WI38 (cell line): ENCODE results near the gene SLC23A3.

Experiments
- H3K4me3 ChIP-seq: 2 replicates; pipeline ENCODE4 v1.5.1; 2011; ENCODE audit warnings: low read depth, mild to moderate bottlenecking, control low read depth, low read length
- TF ChIP-seq, protein P1 (sequence below): IDR thresholded peaks from 2 replicates; pipeline ENCODE4 v1.5.1; 2012; ENCODE audit warnings: low read depth, mild to moderate bottlenecking, control low read depth, low read length

The SLC23A3 gene

GRCh38 chr2:219182331-219183150, 12.7 kb upstream of the SLC23A3 start:
- TF ChIP-seq, protein P1, sequence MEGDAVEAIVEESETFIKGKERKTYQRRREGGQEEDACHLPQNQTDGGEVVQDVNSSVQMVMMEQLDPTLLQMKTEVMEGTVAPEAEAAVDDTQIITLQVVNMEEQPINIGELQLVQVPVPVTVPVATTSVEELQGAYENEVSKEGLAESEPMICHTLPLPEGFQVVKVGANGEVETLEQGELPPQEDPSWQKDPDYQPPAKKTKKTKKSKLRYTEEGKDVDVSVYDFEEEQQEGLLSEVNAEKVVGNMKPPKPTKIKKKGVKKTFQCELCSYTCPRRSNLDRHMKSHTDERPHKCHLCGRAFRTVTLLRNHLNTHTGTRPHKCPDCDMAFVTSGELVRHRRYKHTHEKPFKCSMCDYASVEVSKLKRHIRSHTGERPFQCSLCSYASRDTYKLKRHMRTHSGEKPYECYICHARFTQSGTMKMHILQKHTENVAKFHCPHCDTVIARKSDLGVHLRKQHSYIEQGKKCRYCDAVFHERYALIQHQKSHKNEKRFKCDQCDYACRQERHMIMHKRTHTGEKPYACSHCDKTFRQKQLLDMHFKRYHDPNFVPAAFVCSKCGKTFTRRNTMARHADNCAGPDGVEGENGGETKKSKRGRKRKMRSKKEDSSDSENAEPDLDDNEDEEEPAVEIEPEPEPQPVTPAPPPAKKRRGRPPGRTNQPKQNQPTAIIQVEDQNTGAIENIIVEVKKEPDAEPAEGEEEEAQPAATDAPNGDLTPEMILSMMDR, result no peak
- no peak overlapping the region for H3K4me3 ChIP-seq

GRCh38 chr2:219181531-219181930, 11.7 kb upstream of the SLC23A3 start:
- TF ChIP-seq, protein P1, result no peak
- H3K4me3 ChIP-seq, result no peak overlapping the region

DNA sequence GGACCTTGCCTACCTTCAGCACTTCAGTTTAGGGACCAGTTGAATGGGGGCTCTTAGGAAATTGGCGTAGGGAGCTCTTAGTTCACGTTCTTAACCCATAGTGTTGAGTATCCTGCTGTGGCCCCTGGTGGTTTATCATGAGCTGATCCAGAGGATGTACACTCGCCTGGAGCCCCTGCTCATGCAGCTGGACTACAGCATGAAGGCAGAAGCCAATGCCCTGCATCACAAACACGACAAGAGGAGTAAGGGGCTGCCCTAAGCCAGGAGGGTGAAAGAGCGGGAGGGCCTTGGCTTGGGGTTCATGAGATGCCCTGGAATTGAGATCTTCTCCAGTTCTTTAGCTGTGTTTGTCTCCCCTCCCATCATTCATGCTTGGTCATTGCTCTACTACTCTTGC, 11.1 kb upstream of the SLC23A3 start:
- TF ChIP-seq, protein P1, result no peak
- no peak overlapping the region for H3K4me3 ChIP-seq

GRCh38 chr2:219179601-219180465, 10.0 kb upstream of the SLC23A3 start:
- TF ChIP-seq, protein P1, result no peak
- peak overlapping the region; percentile 65 for H3K4me3 ChIP-seq

DNA sequence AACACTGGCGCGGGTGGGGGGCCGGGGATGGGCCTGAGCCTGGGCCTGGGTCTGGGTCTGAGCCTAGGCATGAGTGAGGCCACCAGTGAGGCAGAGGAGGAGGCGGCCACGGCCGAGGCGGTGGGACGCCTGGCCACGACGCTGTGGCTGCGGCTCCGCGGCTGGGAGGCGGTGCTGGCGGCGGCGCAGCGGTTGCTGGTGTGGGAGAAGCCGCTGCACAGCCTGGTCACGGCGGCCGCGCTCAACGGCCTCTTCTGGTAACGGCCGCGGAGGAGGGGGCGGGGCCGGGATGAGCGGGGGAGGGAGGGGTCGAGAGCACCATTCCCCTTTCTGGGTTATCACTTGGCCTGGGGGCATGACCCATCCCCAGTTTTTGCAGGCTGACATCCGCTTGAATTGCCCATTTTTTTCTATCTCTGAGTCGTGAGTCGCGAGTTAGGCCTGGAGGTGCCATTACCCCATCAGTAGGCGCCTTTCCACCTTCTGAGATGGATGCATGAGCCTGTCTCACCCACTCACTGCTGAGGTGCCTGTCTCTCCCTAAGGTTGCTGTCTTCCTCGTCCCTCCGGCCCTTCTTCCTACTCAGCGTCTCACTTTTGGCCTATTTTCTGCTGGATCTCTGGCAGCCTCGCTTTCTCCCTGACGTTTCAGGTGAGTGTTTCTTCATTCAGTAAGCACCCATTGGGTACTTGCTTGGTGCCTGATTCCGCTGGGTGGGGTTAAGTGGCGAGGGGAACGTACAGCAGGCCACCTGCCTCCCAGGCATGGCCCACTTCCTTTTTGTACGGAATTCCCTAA, 8.7 kb upstream of the SLC23A3 start:
- peak overlapping the region; percentile 65 for H3K4me3 ChIP-seq
- TF ChIP-seq, protein P1, result no peak

- TF ChIP-seq, protein P1, result 0 out of 2 replicates have a peak, but pooled peaks have one; percentile 4
- H3K4me3 ChIP-seq, result peak within 1 kb of the TSS; percentile 84
Measured at GRCh38 chr2:219177552-219178376, 7.9 kb upstream of the SLC23A3 start, which contains the start of gene RETREG2. RETREG2 (plus strand) TSS chr2:219178275; CDS start chr2:219178353, 78 bp downstream.
